ENCODE data around the gene RILPL1. TPM values are rescaled to one million over a fixed set of nuclear protein-coding genes. Genes with fewer than 3 reads are reported as not detected.

RILPL1 gene
- total RNA-seq, 2 experiments from 2014 or later, result 0.38 to 0.86 TPM

GRCh38 chr12:123520567-123521474 lies 12.7 kb downstream of the RILPL1 start:
- no peaks in the 10 kb centered on the region for H4K20me1 ChIP-seq (ENCODE audit: insufficient read depth, low read length)
- intact Hi-C loops (cut with micrococcal nuclease; ENCODE audit: unreplicated experiment), result no loop called here
- H2AFZ ChIP-seq (ENCODE audit: low read length), result no peak overlapping the region
- no peaks in the 10 kb centered on the region for H3K9me3 ChIP-seq (ENCODE audit: low read length)
- H3K36me3 ChIP-seq (ENCODE audit: insufficient read depth, low read length), result no peaks in the 10 kb centered on the region
- ChIA-PET POLR2A (no interaction called here), CTCF (ENCODE audit: unreplicated experiment) (no interaction called here)
- no peak overlapping the region for H3K27ac ChIP-seq (ENCODE audit: low read depth, low read length, poor library complexity, severe bottlenecking)
- no peaks in the 10 kb centered on the region for H3K9me2 ChIP-seq (ENCODE audit: insufficient read depth, low read length)
- no TSS peak for BruUV-seq (replicated peaks)
- H3K4me2 ChIP-seq (ENCODE audit: low read length), result no peak overlapping the region
- no peaks in the 10 kb centered on the region for H3K4me1 ChIP-seq (ENCODE audit: insufficient read depth, low read length, poor library complexity, severe bottlenecking)
- TF ChIP-seq, protein P1, sequence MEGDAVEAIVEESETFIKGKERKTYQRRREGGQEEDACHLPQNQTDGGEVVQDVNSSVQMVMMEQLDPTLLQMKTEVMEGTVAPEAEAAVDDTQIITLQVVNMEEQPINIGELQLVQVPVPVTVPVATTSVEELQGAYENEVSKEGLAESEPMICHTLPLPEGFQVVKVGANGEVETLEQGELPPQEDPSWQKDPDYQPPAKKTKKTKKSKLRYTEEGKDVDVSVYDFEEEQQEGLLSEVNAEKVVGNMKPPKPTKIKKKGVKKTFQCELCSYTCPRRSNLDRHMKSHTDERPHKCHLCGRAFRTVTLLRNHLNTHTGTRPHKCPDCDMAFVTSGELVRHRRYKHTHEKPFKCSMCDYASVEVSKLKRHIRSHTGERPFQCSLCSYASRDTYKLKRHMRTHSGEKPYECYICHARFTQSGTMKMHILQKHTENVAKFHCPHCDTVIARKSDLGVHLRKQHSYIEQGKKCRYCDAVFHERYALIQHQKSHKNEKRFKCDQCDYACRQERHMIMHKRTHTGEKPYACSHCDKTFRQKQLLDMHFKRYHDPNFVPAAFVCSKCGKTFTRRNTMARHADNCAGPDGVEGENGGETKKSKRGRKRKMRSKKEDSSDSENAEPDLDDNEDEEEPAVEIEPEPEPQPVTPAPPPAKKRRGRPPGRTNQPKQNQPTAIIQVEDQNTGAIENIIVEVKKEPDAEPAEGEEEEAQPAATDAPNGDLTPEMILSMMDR (conservative IDR thresholded peaks at IDR 0.05; ENCODE audit: low read length), result no peak
- no peak for TF ChIP-seq EZH2phosphoT487 (IDR thresholded peaks at IDR 0.05; ENCODE audit: borderline replicate concordance, low read depth, low read length)
- no peaks in the 10 kb centered on the region for H3K79me2 ChIP-seq (ENCODE audit: insufficient read depth, low read depth, low read length)
- no peak for DNase-seq (ENCODE audit: low spot score)
- no peak overlapping the region for H3K4me3 ChIP-seq (ENCODE audit: low read depth, low read length, poor library complexity, severe bottlenecking)

DNA sequence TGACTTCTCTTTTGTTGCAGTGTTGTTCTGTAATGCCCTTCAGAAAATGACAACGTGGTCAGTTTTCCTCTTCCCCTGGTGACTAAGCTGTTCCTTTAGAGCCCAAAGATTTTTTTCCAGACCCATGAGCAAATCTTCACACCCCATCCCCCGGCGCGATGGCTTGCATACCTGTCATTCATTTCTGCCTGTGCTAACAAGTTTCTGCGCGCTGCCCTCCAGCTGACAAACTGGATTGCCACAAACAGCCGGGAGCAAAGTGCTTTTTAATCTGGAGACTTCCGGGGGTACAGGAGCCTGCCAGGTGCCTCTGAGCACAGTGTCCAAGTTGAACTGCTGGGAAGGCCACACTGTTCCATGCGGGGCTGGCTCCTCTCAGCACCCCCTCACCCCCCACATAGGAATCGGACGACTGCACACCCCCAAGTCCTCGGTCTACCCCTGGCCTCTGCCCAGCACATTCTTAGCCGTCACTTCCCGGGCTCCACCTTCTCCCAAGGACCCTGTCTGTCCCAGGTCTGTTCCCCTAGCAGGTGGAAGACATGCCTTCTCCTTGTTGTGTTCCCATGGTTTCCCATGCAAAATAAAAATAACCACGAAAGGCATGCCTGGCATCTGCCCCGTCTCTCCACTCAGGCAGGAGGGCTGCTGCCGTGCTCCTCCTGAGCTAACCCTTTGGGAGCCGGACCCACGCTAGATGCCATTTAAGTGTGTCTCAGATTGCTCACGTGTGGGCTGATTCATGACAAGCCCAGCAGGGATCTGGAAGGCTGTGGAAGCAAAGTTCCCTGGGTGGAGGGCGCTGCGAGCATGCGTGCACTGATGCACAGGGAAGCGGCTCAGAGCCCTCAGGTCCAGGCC lies 14.1 kb downstream of the RILPL1 start:
- no peak overlapping the region for H3K27ac ChIP-seq (ENCODE audit: low read depth, low read length, poor library complexity, severe bottlenecking)
- H3K4me1 ChIP-seq (ENCODE audit: insufficient read depth, low read length, poor library complexity, severe bottlenecking), result no peaks in the 10 kb centered on the region
- H3K9me2 ChIP-seq (ENCODE audit: insufficient read depth, low read length), result no peaks in the 10 kb centered on the region
- no peaks in the 10 kb centered on the region for H3K9me3 ChIP-seq (ENCODE audit: low read length)
- TF ChIP-seq, protein P1 (conservative IDR thresholded peaks at IDR 0.05; ENCODE audit: low read length), result no peak
- TF ChIP-seq EZH2phosphoT487 (IDR thresholded peaks at IDR 0.05; ENCODE audit: borderline replicate concordance, low read depth, low read length), result no peak
- DNase-seq (ENCODE audit: low spot score), result no peak
- no peak overlapping the region for H2AFZ ChIP-seq (ENCODE audit: low read length)
- no peaks in the 10 kb centered on the region for H3K79me2 ChIP-seq (ENCODE audit: insufficient read depth, low read depth, low read length)
- no peak overlapping the region for H3K4me2 ChIP-seq (ENCODE audit: low read length)
- CTCF ChIA-PET (ENCODE audit: unreplicated experiment), result no interaction called here
- intact Hi-C loops (cut with micrococcal nuclease; ENCODE audit: unreplicated experiment), result no loop called here
- BruUV-seq (replicated peaks), result no TSS peak
- H3K4me3 ChIP-seq (ENCODE audit: low read depth, low read length, poor library complexity, severe bottlenecking), result no peak overlapping the region
- H3K36me3 ChIP-seq (ENCODE audit: insufficient read depth, low read length), result no peaks in the 10 kb centered on the region
- POLR2A ChIA-PET, result interaction anchor here (0.7 kb wide), 2 partner anchors 38 to 786 kb away, joined by 3 to 5 read pairs; no protein-coding TSS in a partner anchor
- no peaks in the 10 kb centered on the region for H4K20me1 ChIP-seq (ENCODE audit: insufficient read depth, low read length)
